ENCODE data around the gene GMDS. TPM values are rescaled to one million over a fixed set of nuclear protein-coding genes. Genes with fewer than 3 reads are reported as not detected.

The GMDS gene
- total RNA-seq, 4 donors from 2014 or later: 3.4 to 7.2 (median 4.6) TPM

GRCh38 chr6:1912731-1913130 lies 332.7 kb downstream of the GMDS start:
- TF ChIP-seq POLR2A (IDR thresholded peaks at IDR 0.05): no peak
- TF ChIP-seq CTCF (IDR thresholded peaks at IDR 0.05 in 4 of 5, conservative IDR thresholded peaks at IDR 0.05 in 1 of 5): no peak
- H3K36me3 ChIP-seq: no peaks in the 10 kb centered on the region
- H3K9me3 ChIP-seq: no peaks in the 10 kb centered on the region
- no peaks in the 10 kb centered on the region for H3K4me1 ChIP-seq
- ATAC-seq: no peak
- H3K27me3 ChIP-seq: no peaks in the 10 kb centered on the region
- DNase-seq: no peak
- no peak overlapping the region for H3K4me3 ChIP-seq
- in situ Hi-C loops (cut with MboI; ENCODE audit: low sequenced_read_pairs in 4 of 4) (no loop called here), intact Hi-C loops (cut with DNase I; ENCODE audit: low total_unique reads) (no loop called here)
- H3K27ac ChIP-seq: no peak overlapping the region

GRCh38 chr6:1911474-1911873 lies 333.9 kb downstream of the GMDS start:
- TF ChIP-seq POLR2A (IDR thresholded peaks at IDR 0.05) (no peak), CTCF (IDR thresholded peaks at IDR 0.05 in 4 of 5, conservative IDR thresholded peaks at IDR 0.05 in 1 of 5) (no peak)
- Histone ChIP-seq H3K9me3 (no peaks in the 10 kb centered on the region), H3K4me3 (no peak overlapping the region), H3K27ac (no peak overlapping the region), H3K27me3 (no peaks in the 10 kb centered on the region), H3K4me1 (no peaks in the 10 kb centered on the region), H3K36me3 (no peaks in the 10 kb centered on the region)
- no peak for ATAC-seq
- in situ Hi-C loops (cut with MboI; ENCODE audit: low sequenced_read_pairs in 4 of 4) (no loop called here), intact Hi-C loops (cut with DNase I; ENCODE audit: low total_unique reads) (no loop called here)
- DNase-seq: no peak

- DNase-seq: no peak
- Histone ChIP-seq H3K4me1 (no peaks in the 10 kb centered on the region), H3K4me3 (no peak overlapping the region), H3K36me3 (no peaks in the 10 kb centered on the region), H3K27me3 (no peaks in the 10 kb centered on the region), H3K27ac (no peak overlapping the region), H3K9me3 (no peaks in the 10 kb centered on the region)
- TF ChIP-seq CTCF (IDR thresholded peaks at IDR 0.05 in 4 of 5, conservative IDR thresholded peaks at IDR 0.05 in 1 of 5) (no peak), POLR2A (IDR thresholded peaks at IDR 0.05) (no peak)
- intact Hi-C loops (cut with DNase I; ENCODE audit: low total_unique reads): no loop called here
- ATAC-seq: no peak
- in situ Hi-C loops (cut with MboI; ENCODE audit: low sequenced_read_pairs in 4 of 4): no loop called here
Measured at GRCh38 chr6:1910621-1911407, 334.6 kb downstream of the GMDS start.

- intact Hi-C loops (cut with DNase I; ENCODE audit: low total_unique reads): no loop called here
- no peak for TF ChIP-seq CTCF (IDR thresholded peaks at IDR 0.05 in 4 of 5, conservative IDR thresholded peaks at IDR 0.05 in 1 of 5)
- no peak for TF ChIP-seq POLR2A (IDR thresholded peaks at IDR 0.05)
- ATAC-seq: no peak
- H3K4me3 ChIP-seq: no peak overlapping the region
- H3K27me3 ChIP-seq: no peaks in the 10 kb centered on the region
- in situ Hi-C loops (cut with MboI; ENCODE audit: low sequenced_read_pairs in 4 of 4): no loop called here
- no peak overlapping the region for H3K27ac ChIP-seq
- no peaks in the 10 kb centered on the region for H3K36me3 ChIP-seq
- no peaks in the 10 kb centered on the region for H3K9me3 ChIP-seq
- DNase-seq: no peak
- no peaks in the 10 kb centered on the region for H3K4me1 ChIP-seq
Measured at GRCh38 chr6:1908784-1909183, 336.6 kb downstream of the GMDS start.

- DNase-seq (no peak), ATAC-seq (no peak)
- intact Hi-C loops (cut with DNase I; ENCODE audit: low total_unique reads) (no loop called here), in situ Hi-C loops (cut with MboI; ENCODE audit: low sequenced_read_pairs in 4 of 4) (no loop called here)
- Histone ChIP-seq H3K36me3 (no peaks in the 10 kb centered on the region), H3K9me3 (no peaks in the 10 kb centered on the region), H3K4me1 (no peaks in the 10 kb centered on the region), H3K4me3 (no peak overlapping the region), H3K27me3 (no peaks in the 10 kb centered on the region), H3K27ac (no peak overlapping the region)
- no peak for TF ChIP-seq CTCF (IDR thresholded peaks at IDR 0.05 in 4 of 5, conservative IDR thresholded peaks at IDR 0.05 in 1 of 5)
- no peak for TF ChIP-seq POLR2A (IDR thresholded peaks at IDR 0.05)
Measured at GRCh38 chr6:1906609-1907008, 338.8 kb downstream of the GMDS start.

Measured in gastrocnemius medialis (tissue), 4 donors.